MM.1S (cell line): ENCODE measurements around the gene RNASE2.
A peak's percentile ranks its signal among the peaks of the same experiment; 100 is the strongest.
"Not testable (repeated sequence)": the region's sequence is repeated elsewhere in the genome, so short reads cannot be mapped to it uniquely, and the experiment has no call there.

Source experiments
- DNase-seq: peaks from one replicate; pipeline ENCODE4 v3.0.0-alpha.2; 2015
- H2AFZ ChIP-seq: fragments of 300-600 bp; sonication (generic); 2 replicates; pipeline ENCODE4 v1.6.0; 2016; ENCODE audit warnings: antibody characterized with exemption, low read length
- H3F3A ChIP-seq: fragments of 300-600 bp; sonication (generic); 2 replicates; pipeline ENCODE4 v1.6.1; 2016; ENCODE audit warnings: mild to moderate bottlenecking, antibody characterized with exemption, low read length, moderate library complexity, mixed read lengths; ENCODE audit not compliant: insufficient read depth
- H3K27ac ChIP-seq: fragments of 300-600 bp; sonication (generic); 2 replicates; pipeline ENCODE4 v1.5.1; 2016; ENCODE audit warnings: mild to moderate bottlenecking, low read length
- H3K27me3 ChIP-seq: fragments of 300-600 bp; sonication (generic); replicated peaks from 2 replicates; pipeline ENCODE4 v1.6.0; 2016; ENCODE audit warnings: low read length; ENCODE audit not compliant: insufficient read depth
- H3K36me3 ChIP-seq: fragments of 300-600 bp; sonication (generic); replicated peaks from 2 replicates; pipeline ENCODE4 v1.6.1; 2016; ENCODE audit warnings: mild to moderate bottlenecking, low read length, mixed read lengths; ENCODE audit not compliant: insufficient read depth
- H3K4me1 ChIP-seq: fragments of 300-600 bp; sonication (generic); 2 replicates; pipeline ENCODE4 v1.6.1; 2016; ENCODE audit warnings: low read length, mixed read lengths
- H3K4me2 ChIP-seq: fragments of 300-600 bp; sonication (generic); 2 replicates; pipeline ENCODE4 v1.6.0; 2016; ENCODE audit warnings: low read depth, low read length
- H3K4me3 ChIP-seq: fragments of 300-600 bp; sonication (generic); 2 replicates; pipeline ENCODE4 v1.5.1; 2016; ENCODE audit warnings: low read length, mixed read lengths
- H3K79me2 ChIP-seq: fragments of 300-600 bp; sonication (generic); 2 replicates; pipeline ENCODE4 v1.6.1; 2016; ENCODE audit warnings: mixed run types, low read length, mixed read lengths
- H3K9ac ChIP-seq: fragments of 300-600 bp; sonication (generic); 2 replicates; pipeline ENCODE4 v1.6.1; 2016; ENCODE audit warnings: low read length, mixed read lengths
- H3K9me2 ChIP-seq: fragments of 300-600 bp; sonication (generic); replicated peaks from 2 replicates; pipeline ENCODE4 v1.6.1; 2016; ENCODE audit warnings: mild to moderate bottlenecking, low read length, mixed read lengths; ENCODE audit not compliant: insufficient read depth
- H3K9me3 ChIP-seq: fragments of 300-600 bp; sonication (generic); replicated peaks from 2 replicates; pipeline ENCODE4 v1.6.1; 2016; ENCODE audit warnings: mild to moderate bottlenecking, low read length, mixed read lengths; ENCODE audit not compliant: insufficient read depth
- H4K20me1 ChIP-seq: fragments of 300-600 bp; sonication (generic); 2 replicates; pipeline ENCODE4 v1.6.1; 2016; ENCODE audit warnings: mild to moderate bottlenecking, low read length, moderate library complexity, mixed read lengths; ENCODE audit not compliant: insufficient read depth
- EZH2 ChIP-seq: fragments of 300-600 bp; sonication (generic); optimal IDR thresholded peaks from 2 replicates; pipeline ENCODE3; 2017; ENCODE audit warnings: low read depth, mild to moderate bottlenecking, antibody characterized with exemption, low read length, mixed read lengths
- EZH2phosphoT487 ChIP-seq: fragments of 300-600 bp; sonication (generic); IDR thresholded peaks from 2 replicates; pipeline ENCODE4 v1.6.1; 2018; ENCODE audit warnings: antibody characterized with exemption, low read length
- TF ChIP-seq, protein P1 (sequence below): fragments of 300-600 bp; sonication (generic); IDR thresholded peaks from 2 replicates; pipeline ENCODE4 v1.5.1; 2016; ENCODE audit warnings: antibody characterized with exemption, low read length, mixed read lengths

RNASE2 gene

DNA sequence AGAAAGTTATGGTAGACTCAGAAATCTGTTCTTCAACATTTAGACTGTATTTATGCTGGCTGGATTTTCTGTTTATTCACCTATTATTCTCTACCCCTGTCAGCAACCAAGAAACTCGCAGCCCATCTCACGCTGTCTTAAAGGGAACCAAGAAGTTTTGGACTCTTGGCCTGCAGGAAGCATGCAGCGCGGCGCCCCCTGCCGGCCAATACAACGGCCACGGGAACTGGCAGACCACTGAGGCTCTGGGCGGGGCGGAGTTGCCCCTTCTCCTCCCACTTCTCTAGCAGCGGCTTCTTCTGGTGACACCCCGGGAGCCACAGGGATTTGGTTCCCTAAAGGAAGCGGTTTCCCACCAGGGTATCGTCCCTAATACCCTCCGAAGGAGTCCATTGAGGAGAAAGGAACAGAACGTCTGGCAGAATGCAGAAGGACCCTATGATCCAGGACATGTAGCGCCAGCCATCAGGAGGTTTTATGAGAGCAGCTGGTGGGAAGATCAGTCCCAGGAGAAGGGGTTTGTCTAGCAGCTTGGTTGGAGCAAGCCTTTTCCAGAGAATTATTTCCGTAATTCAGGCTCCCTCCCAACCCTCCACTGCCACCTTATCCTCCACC is 21.0 kb upstream of the RNASE2 start:
- H3K27me3 ChIP-seq: no peaks in the 10 kb centered on the region
- no peak for TF ChIP-seq EZH2
- TF ChIP-seq, protein P1, sequence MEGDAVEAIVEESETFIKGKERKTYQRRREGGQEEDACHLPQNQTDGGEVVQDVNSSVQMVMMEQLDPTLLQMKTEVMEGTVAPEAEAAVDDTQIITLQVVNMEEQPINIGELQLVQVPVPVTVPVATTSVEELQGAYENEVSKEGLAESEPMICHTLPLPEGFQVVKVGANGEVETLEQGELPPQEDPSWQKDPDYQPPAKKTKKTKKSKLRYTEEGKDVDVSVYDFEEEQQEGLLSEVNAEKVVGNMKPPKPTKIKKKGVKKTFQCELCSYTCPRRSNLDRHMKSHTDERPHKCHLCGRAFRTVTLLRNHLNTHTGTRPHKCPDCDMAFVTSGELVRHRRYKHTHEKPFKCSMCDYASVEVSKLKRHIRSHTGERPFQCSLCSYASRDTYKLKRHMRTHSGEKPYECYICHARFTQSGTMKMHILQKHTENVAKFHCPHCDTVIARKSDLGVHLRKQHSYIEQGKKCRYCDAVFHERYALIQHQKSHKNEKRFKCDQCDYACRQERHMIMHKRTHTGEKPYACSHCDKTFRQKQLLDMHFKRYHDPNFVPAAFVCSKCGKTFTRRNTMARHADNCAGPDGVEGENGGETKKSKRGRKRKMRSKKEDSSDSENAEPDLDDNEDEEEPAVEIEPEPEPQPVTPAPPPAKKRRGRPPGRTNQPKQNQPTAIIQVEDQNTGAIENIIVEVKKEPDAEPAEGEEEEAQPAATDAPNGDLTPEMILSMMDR: peak; percentile 35
- no peak overlapping the region for H3K4me3 ChIP-seq
- H3K79me2 ChIP-seq: no peaks in the 10 kb centered on the region
- H3K36me3 ChIP-seq: no peaks in the 10 kb centered on the region
- H3K9me2 ChIP-seq: no peaks in the 10 kb centered on the region
- no peaks in the 10 kb centered on the region for H3F3A ChIP-seq
- no peaks in the 10 kb centered on the region for H4K20me1 ChIP-seq
- H2AFZ ChIP-seq: no peak overlapping the region
- no peaks in the 10 kb centered on the region for H3K4me1 ChIP-seq
- DNase-seq: peak; percentile 10
- H3K27ac ChIP-seq: no peak overlapping the region
- H3K9me3 ChIP-seq: no peaks in the 10 kb centered on the region
- no peak overlapping the region for H3K9ac ChIP-seq
- H3K4me2 ChIP-seq: no peak overlapping the region

DNA sequence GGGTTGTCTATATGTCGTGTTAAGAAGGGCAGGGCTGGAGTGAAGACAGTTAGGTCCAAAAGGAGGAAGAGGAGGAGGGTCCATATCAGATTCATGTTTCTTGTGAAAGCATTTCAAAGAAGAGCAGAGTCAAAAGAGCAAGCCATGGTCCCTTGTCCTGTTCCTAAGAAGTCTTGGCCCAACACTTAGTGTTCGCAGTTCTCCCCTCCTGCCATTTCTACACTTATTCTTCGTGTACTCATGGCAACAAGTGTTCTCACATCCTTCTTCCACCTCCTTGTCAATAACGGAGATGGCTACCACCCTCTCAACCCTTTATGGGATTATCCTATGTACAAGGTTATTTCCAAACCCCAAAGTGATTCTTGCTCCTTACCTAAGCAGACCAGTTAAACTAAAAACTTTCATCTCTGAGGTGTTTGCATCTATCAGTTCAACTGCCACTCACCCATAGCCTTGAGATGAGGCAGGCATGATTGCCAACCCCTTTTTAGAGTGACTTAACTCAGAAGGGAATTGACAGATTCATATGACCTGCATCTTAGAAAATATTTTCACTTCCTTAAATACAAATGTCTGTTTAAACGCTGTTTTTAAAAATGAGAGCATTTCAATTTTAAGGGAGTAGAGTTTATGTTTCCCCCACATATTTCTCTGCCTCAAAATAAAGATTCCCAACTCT is 19.8 kb upstream of the RNASE2 start:
- Histone ChIP-seq H3K79me2 (no peaks in the 10 kb centered on the region), H3K4me1 (no peaks in the 10 kb centered on the region), H3K27me3 (no peaks in the 10 kb centered on the region), H3K9ac (no peak overlapping the region), H3K27ac (no peak overlapping the region), H2AFZ (no peak overlapping the region), H3K9me3 (no peaks in the 10 kb centered on the region), H3K4me3 (no peak overlapping the region), H4K20me1 (no peaks in the 10 kb centered on the region), H3F3A (no peaks in the 10 kb centered on the region), H3K4me2 (no peak overlapping the region), H3K36me3 (no peaks in the 10 kb centered on the region), H3K9me2 (no peaks in the 10 kb centered on the region)
- DNase-seq: no peak
- no peak for TF ChIP-seq EZH2
- no peak for TF ChIP-seq EZH2phosphoT487
- TF ChIP-seq, protein P1: no peak

DNA sequence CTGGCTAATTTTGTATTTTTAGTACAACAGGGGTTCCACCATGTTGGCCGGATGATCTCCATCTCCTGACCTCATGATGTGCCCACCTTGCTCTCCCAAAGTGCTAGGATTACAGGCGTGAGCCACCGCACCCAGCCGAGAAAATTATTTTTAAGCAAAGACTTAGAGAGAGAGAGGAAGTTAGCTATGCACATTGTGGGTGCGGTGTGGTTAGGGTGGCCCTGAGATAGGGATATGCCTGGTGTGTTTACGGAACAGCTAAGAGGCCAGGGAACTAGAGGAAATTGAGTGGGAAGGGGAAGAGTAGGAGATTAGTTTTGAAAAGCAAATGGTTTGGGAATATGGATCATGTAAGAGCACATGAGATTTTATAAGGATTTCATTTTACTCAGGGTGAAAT is 10.1 kb upstream of the RNASE2 start:
- not testable (repeated sequence) for H3K4me3 ChIP-seq

DNA sequence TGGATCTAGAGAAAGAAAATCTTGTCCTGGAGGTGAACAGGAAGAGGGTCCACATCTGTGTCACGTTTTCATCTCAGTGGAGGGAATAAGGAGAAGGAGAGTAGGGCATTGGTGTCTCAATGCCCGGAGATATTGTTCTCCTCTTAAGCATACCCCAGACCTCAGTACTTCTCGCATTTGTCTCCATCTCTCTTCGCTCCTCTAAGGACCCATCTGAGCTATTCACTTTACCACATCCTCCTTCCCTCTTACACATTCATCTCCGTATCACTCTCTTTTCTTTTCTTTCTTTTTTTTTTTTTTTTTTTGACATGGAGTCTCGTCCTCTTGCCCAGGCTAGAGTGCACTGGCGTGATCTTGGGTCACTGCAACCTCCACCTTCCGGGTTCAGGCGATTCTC is 8.6 kb upstream of the RNASE2 start:
- H3K4me1 ChIP-seq, H3K4me2 ChIP-seq, H2AFZ ChIP-seq, H3K9me3 ChIP-seq, H3K27me3 ChIP-seq, H4K20me1 ChIP-seq, DNase-seq, H3K27ac ChIP-seq, H3K4me3 ChIP-seq, H3K36me3 ChIP-seq, H3K9me2 ChIP-seq, H3K9ac ChIP-seq, H3F3A ChIP-seq, H3K79me2 ChIP-seq: not testable (repeated sequence)

More for the DNA sequence above, 10.1 kb upstream of the RNASE2 start:
- not testable (repeated sequence) for H3K79me2 ChIP-seq, DNase-seq, H3K27ac ChIP-seq, H3K9me3 ChIP-seq, H3F3A ChIP-seq, H3K9ac ChIP-seq, H3K4me2 ChIP-seq, H3K36me3 ChIP-seq, H3K9me2 ChIP-seq, H4K20me1 ChIP-seq, H2AFZ ChIP-seq, H3K4me1 ChIP-seq, H3K27me3 ChIP-seq

DNA sequence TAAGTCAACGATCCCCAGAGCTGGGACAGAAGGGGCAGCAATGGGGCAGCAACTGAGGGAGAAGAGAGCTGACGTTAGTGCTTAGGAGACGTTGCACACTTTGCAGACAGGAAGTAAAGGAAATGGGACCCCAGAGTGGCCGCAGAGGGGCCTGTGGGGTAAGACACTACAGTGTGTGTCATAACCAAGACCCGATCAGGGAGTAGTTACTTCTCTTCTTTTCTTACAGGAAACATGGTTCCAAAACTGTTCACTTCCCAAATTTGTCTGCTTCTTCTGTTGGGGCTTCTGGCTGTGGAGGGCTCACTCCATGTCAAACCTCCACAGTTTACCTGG is 219 bp downstream of the RNASE2 start:
- not testable (repeated sequence) for H3K9me3 ChIP-seq, H3K27ac ChIP-seq, H3K4me1 ChIP-seq, H3K36me3 ChIP-seq, H3K79me2 ChIP-seq, H3K4me2 ChIP-seq, DNase-seq, H3F3A ChIP-seq, H2AFZ ChIP-seq, H3K9me2 ChIP-seq, H3K4me3 ChIP-seq, H4K20me1 ChIP-seq, H3K27me3 ChIP-seq, H3K9ac ChIP-seq
